HG03103 (cell line): ENCODE data around the gene HOXA9.

Source experiments
- ATAC-seq: cut with Tn5 transposase; IDR thresholded peaks from one replicate; pipeline ENCODE4 v1.9.1; 2021; ENCODE audit warnings: low read depth; ENCODE audit not compliant: unreplicated experiment

HOXA9 gene

GRCh38 chr7:27155816-27156507 lies 9.4 kb downstream of the HOXA9 start:
- no peak for ATAC-seq

GRCh38 chr7:27154901-27155815 lies 10.2 kb downstream of the HOXA9 start:
- no peak for ATAC-seq

DNA sequence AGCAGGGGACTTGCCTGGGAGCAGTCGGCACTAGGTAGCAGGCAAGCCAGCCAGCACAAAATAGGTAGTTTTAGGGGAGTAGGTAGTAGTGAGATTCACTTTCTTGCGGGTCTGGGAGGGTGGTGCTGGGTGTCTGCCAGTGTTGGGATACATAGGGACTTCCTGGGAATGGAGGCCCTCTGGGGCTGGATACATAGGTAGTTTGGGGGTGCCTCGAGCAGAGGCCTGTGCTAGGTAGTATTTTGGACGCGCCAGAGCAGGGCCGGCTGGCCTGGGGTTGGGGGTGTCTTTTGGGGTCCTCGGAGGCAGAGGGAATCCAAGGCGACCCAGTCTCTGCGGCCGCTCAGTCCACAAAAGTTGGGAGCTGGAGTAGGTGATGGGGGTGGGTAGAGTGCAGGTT lies 11.0 kb downstream of the HOXA9 start:
- ATAC-seq: no peak

- no peak for ATAC-seq
These were observed 11.8 kb downstream of the HOXA9 start for GRCh38 chr7:27153526-27153925.

DNA sequence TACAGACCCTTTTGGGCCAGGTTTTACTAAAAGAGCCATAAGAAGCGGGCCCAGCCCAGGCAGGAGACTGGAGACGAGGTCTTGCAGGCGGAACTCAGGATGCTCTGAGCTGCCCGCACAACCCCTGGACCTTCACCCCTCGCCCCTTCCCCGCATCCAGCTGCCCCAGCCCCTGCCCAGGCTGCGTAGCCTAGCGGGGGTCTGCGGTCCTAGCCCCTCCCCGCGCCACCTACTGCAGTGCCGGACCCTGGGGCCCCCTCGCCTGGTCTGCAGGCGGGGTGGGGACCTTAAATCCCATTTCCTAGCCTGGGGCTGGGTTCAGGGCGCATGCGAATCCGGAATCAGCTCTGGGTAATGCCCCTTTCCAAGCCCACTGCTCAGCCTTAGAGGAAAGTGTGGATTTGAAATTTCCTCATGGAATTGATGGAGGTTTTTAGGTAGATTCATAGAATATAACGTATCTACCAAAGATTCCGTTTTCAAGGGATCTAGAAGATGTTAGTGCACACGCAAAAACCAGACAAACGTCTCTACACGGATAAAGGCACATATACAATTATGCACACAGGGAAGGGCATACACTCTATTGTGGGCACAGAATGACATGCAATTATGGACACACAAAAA lies 12.4 kb downstream of the HOXA9 start:
- ATAC-seq: no peak

DNA sequence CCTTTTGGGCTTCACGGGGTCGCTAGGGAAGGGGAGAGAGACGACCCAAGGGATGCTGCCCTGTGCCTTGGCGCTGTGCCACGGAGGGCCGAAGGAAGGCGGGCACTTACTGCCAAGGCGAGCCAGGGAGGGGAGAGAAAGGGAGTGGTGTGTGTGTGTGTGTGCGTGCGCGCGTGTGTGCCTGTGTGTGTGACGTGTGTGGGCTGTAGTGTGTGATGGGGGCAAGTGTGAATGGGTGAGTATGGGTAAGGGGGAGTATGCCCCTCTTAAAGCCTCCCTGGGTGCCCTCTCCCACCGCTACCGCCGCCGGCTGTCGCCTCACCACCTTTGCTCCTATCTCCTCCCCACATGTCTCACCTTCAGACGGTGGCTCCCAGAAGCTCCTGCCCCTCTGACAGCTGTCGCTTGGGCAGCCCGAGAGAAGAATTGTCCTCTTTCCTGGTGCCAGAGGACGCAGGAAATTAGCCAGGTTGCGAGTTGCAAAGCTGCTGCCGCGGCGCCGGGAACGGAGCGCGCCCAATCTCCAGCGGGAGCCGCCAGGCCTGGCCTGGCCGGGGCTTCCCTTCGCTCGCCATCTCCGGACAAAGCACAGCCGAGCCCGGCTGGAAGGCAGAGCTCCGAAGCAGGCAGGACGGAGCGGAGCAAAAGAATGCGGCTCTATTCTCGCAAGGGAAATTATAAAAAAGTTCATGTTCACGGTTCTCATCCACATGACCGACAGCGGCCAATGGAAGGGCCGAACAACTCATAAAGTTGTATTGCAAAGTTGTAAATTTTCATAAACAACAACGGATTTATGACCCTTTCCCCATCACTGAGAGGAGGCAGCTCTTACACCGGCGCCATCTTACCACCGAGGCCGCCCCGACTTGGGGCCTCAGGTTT lies 13.2 kb downstream of the HOXA9 start, which contains the start of gene HOXA3:
Gene HOXA3, minus strand, starts transcription at position 653 of the 885 bp plus-strand sequence. CDS start 41,943 bp downstream, outside the sequence.
- ATAC-seq: no peak

DNA sequence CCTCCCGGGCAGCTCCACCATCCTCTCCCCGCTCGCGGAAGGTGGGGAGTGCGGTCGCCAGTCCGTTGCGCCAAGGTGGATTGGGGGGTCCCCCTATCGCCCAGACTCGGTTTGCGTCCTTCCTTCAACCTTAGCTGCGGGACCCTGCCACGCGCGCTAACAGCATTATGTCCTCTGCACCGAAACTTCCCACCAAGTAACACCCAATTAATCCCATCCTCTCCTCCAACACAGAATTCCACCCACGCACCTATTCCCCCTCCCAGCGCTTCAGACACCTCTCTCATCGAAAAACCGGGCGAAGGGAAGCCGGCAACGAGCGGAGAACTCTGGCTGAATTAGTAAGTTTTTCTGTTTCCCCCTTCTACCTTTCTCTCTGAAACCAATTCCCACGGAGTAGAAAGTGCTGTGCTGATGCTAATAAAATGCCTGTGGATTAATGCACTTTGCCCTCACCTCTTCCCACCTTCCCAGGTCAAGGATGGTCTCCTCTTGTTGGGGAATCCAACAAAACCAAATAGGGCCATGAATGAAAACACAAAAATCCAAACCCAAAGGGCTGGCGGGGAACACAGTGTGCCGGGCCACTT lies 13.9 kb downstream of the HOXA9 start:
- no peak for ATAC-seq

DNA sequence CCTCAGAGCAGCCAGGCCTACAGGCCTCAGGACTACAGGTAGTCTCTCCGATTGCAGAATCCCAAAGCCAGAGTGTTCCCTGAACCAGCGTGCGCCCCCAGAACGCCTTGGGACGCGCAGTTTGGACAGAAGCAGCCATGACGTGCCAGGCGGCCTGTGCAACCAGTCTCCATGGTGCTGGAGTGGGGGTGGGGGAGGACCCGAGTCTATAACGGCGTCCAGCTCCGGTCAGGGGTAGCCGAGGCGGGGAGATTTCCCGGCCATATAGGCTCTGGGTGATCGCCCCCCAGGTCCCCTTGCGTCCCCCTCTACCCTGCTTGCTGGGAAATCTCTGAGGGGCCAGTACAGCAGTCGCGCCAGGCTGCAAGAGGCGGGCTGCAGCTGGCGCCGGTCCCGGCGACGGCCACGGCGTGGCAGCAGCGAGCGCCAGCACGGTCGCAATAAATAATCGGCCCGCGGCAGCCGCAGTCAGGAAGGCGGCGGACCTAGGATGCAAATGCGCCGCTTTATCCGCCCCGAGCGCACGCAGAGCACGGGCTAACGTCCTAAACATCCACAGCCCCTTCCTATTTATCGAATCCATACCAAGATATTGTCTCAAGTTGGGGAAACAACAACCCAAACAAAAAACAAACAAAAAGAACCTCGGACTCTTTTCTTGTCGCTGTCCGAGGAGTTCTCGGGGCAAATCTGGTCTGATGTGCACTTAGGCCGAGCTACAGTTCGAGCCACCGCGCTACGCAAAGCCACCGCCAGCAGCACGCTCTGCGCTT lies 14.6 kb downstream of the HOXA9 start:
- peak; percentile 68 for ATAC-seq

DNA sequence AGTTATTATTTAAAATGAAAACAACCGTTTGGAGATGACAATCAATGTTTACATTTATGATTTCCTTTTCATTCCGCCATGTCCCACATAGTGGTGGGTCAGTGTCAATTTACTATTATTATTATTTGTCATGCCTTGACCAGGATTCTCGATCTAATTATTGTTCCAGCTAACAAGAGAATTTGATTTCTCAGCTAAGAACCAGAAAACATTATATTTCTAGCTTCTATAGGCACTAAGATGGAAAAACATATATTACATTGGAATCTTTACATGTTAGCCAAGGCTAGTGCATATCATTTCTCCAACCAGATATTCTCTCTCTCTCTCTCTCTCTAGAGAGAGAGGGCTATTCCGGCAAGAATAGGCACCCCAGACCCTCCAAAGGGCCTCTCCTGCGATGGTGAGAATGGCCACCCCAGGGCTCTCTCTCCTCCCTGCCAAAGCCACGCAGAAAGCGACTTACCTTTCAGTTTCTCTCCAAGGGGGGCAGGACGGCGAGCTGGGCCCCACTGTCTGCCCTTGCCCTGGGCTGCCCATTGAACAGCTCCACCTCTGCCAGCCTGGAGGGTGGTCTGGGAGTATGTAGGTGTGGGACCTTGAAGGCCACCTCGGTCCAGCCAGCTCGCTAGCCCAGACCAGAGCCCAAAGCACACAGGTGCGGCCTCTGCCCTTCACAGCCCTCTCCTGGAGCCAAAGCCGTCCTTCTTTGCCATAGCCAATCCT lies 15.3 kb downstream of the HOXA9 start:
- no peak for ATAC-seq

- no peak for ATAC-seq
These were observed 16.3 kb downstream of the HOXA9 start for GRCh38 chr7:27148756-27149641.

DNA sequence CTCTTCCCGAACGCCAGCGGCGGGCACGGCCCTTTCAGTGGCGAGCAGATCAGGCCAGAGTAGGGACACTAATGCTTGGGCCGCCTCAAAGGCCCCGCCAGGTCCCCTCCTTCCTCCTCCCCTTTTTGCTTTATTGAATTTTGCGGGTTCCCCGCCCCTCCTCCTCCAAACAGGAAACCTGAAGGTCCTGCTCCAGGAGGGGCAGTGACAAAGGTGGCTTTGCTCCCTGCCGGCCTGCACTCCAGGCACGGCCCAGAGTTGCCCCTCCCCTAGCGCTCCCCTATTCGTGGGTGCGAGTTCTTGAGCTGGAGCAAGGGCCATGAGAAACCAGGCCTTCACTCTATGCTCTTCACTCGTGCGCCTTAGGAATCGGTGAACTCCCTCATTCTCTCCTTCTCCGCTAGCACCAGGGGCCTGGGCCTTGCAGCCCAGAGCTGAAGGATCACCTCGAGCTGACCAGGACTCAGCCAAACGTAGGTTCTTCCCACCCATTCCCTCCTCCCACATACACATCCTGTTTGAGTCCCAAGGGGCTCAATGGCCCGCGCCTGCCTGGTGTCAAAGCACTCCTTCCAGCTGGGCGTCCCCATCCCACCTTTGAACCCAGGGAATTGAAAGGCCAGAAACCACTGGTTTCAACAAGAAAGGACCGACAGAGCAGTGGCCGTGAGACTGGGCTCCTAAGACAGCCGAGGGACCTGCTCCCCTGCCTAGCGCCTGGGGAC lies 17.1 kb downstream of the HOXA9 start:
- no peak for ATAC-seq

- ATAC-seq: no peak
These were observed 17.9 kb downstream of the HOXA9 start, which contains the start of gene HOXA6 for GRCh38 chr7:27147199-27148030. TSS of gene HOXA6 (minus strand) at chr7:27147774. CDS start at chr7:27147749, 25 bp downstream.

- no peak for ATAC-seq
These were observed 18.7 kb downstream of the HOXA9 start for GRCh38 chr7:27146491-27147198.

DNA sequence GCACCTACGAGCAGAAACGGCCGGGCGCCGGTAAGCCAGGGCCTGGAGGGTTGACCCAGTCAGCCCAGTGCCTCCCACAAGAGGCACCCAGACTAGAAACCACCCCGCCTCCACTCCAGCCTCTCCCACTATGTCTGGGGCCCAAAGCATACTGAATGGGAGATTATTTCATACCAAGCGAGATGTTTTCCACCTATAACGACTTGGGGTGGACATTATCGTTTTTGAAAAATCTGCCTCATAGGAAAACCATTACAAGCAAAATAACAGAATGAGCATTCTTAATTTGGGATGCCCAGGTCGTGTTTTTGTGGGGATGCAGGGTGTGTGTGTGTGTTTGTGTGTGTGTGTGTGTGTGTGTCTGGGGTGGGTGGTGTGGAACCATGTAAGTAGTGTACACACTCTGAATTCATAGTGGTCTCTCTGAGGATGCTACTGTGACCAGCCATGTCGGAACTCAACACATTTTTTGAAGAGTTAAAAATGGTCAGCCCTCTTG lies 19.4 kb downstream of the HOXA9 start:
- no peak for ATAC-seq
